Spinal cord (tissue), 10 donors: ENCODE data around the gene CDX1. TPM values are rescaled to one million over a fixed set of nuclear protein-coding genes. Genes with fewer than 3 reads are reported as not detected.
A peak's percentile ranks its signal among the peaks of the same experiment; 100 is the strongest.

Experiments used
- DNase-seq, 6 donors: peaks; one replicate each; pipeline versions ENCODE4 v3.0.0 to v3.0.0-alpha.2; 2013 to 2015; ENCODE audit warnings: low spot score in 6 of 6, low read depth in 4 of 6
- H3K27ac ChIP-seq: one replicate; pipeline ENCODE4 v1.5.1; 2013; ENCODE audit warnings: low read depth, low read length, control low read depth
- H3K27me3 ChIP-seq: one replicate; pipeline ENCODE4 v1.6.1; 2013; ENCODE audit warnings: low read length; ENCODE audit not compliant: control insufficient read depth, insufficient read depth
- H3K36me3 ChIP-seq: one replicate; pipeline ENCODE4 v1.6.1; 2013; ENCODE audit warnings: low read length; ENCODE audit not compliant: control insufficient read depth, insufficient read depth
- H3K4me1 ChIP-seq: one replicate; pipeline ENCODE4 v1.6.1; 2013; ENCODE audit warnings: low read length; ENCODE audit not compliant: control insufficient read depth, insufficient read depth
- H3K4me3 ChIP-seq: one replicate; pipeline ENCODE4 v1.5.1; 2013; ENCODE audit warnings: low read depth, low read length, control low read depth
- H3K9me3 ChIP-seq: one replicate; pipeline ENCODE4 v1.6.1; 2013; ENCODE audit warnings: low read length; ENCODE audit not compliant: control insufficient read depth, insufficient read depth
- whole genome bisulfite sequencing: methylation state at CpG from one replicate; pipeline ENCODE4 v1.1.5; 2013; ENCODE audit warnings: missing lambda C conversion rate; ENCODE audit not compliant: insufficient coverage; 5-methylcytosine and 5-hydroxymethylcytosine counted together
- polyA plus RNA-seq, 2 donors: library from polyadenylated mRNA; unstranded; fragments of 120-200 nt; gene quantifications; one replicate each; pipeline ENCODE4 v1.2.1, GENCODE V29; 2013; ENCODE audit not compliant: insufficient read length in 2 of 2
- total RNA-seq, 2 donors: library from RNA; depleted of rRNA in 1 of 2; stranded (reverse); fragments of 120-200 nt in 1 of 2; fragments of >200 nt in 1 of 2; gene quantifications; one replicate each; pipeline versions ENCODE4 v1.2.3 to v1.2.4, GENCODE V29; 2013 to 2014
- donor health status: healthy.

The CDX1 gene
- total and polyA plus RNA-seq, 4 donors: 0.28 TPM; not detected in 3

DNA sequence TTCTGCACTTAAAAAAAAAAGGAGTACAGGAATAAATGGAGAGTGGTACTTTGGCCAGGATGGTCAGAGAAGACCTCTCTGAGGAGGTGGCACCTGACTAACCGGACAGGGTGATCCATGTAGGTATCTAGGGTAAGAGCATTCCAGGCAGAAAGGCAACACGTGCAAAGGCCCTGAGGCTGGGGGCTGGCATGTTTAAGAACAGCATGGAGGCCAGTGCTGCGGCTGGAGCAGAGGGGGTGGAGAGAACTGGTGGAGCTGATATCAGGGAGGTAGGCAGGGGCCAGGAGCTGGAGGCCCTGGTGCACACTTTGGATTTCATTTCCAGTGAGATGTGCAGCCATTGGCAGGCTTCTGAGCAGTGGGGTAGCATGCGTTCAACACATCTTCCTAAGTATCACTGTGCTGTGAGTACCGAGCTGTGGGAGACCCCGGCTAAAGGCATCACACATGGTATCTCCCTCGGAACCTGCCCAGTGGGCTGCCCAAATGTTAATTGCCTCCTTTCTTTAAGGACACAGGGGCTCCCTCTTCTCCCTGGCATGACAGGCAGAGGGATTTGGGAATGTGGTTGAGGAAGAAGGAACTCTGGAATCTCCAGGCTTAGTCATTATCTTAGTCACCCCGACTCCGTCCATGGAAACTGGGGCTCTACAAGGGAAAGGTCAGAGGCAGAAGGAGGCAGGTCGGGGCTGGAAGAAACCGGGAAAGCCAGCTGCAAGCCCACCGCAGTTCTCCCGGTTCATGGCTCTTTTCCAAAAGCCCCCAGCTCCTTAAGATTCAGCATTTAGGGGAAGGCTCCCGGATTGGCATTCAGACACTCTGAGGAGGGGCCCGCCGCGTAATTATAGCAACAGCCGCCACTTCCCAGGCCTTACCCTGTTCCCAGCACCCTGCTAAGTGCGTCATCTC, 41.9 kb downstream of the CDX1 start:
- Histone ChIP-seq H3K27me3 (no peaks in the 10 kb centered on the region), H3K4me1 (peaks cover 21% of the 10 kb centered on the region), H3K9me3 (no peaks in the 10 kb centered on the region), H3K27ac (no peak overlapping the region), H3K4me3 (no peak overlapping the region), H3K36me3 (peaks cover 41% of the 10 kb centered on the region)
- peak in 1 of 6 donors; percentile 30 for DNase-seq
- 71% methylated on average over 11 of the region's 19 CpGs for WGBS

- Histone ChIP-seq H3K4me3 (no peak overlapping the region), H3K27ac (no peak overlapping the region), H3K4me1 (peaks cover 26% of the 10 kb centered on the region), H3K27me3 (no peaks in the 10 kb centered on the region), H3K36me3 (peaks cover 36% of the 10 kb centered on the region), H3K9me3 (no peaks in the 10 kb centered on the region)
- WGBS: 82% methylated on average over 21 of the region's 21 CpGs
- DNase-seq: no peak
Observed at GRCh38 chr5:150209099-150209635, 42.6 kb downstream of the CDX1 start.

GRCh38 chr5:150210644-150211043, 44.1 kb downstream of the CDX1 start:
- H3K27ac ChIP-seq: no peak overlapping the region
- H3K27me3 ChIP-seq: no peaks in the 10 kb centered on the region
- H3K4me1 ChIP-seq: peaks cover 32% of the 10 kb centered on the region
- peaks cover 24% of the 10 kb centered on the region for H3K36me3 ChIP-seq
- WGBS: 73% methylated on average over 3 of the region's 6 CpGs
- no peak for DNase-seq
- no peaks in the 10 kb centered on the region for H3K9me3 ChIP-seq
- H3K4me3 ChIP-seq: no peak overlapping the region

GRCh38 chr5:150211156-150212030, 44.8 kb downstream of the CDX1 start:
- DNase-seq: no peak
- Histone ChIP-seq H3K9me3 (no peaks in the 10 kb centered on the region), H3K27ac (no peak overlapping the region), H3K4me1 (peaks cover 32% of the 10 kb centered on the region), H3K36me3 (peaks cover 23% of the 10 kb centered on the region), H3K27me3 (no peaks in the 10 kb centered on the region), H3K4me3 (no peak overlapping the region)
- 62% methylated on average over 6 of the region's 15 CpGs for WGBS

GRCh38 chr5:150213530-150213929, 47.0 kb downstream of the CDX1 start:
- 83% methylated on average over 6 of the region's 6 CpGs for WGBS

GRCh38 chr5:150214289-150214688, 47.7 kb downstream of the CDX1 start:
- Histone ChIP-seq H3K4me1 (peaks cover 37% of the 10 kb centered on the region), H3K27ac (peak overlapping the region; percentile 1), H3K4me3 (no peak overlapping the region), H3K9me3 (no peaks in the 10 kb centered on the region), H3K27me3 (no peaks in the 10 kb centered on the region), H3K36me3 (peaks cover 15% of the 10 kb centered on the region)
- DNase-seq: peak in 1 of 6 donors; percentile 26
- 69% methylated on average over 5 of the region's 7 CpGs for WGBS

More at GRCh38 chr5:150213530-150213929, 47.0 kb downstream of the CDX1 start:
- no peak for DNase-seq
- H3K27me3 ChIP-seq: no peaks in the 10 kb centered on the region
- no peaks in the 10 kb centered on the region for H3K9me3 ChIP-seq
- H3K36me3 ChIP-seq: peaks cover 19% of the 10 kb centered on the region
- H3K27ac ChIP-seq: peak overlapping the region; percentile 25
- H3K4me1 ChIP-seq: peaks cover 42% of the 10 kb centered on the region
- no peak overlapping the region for H3K4me3 ChIP-seq

DNA sequence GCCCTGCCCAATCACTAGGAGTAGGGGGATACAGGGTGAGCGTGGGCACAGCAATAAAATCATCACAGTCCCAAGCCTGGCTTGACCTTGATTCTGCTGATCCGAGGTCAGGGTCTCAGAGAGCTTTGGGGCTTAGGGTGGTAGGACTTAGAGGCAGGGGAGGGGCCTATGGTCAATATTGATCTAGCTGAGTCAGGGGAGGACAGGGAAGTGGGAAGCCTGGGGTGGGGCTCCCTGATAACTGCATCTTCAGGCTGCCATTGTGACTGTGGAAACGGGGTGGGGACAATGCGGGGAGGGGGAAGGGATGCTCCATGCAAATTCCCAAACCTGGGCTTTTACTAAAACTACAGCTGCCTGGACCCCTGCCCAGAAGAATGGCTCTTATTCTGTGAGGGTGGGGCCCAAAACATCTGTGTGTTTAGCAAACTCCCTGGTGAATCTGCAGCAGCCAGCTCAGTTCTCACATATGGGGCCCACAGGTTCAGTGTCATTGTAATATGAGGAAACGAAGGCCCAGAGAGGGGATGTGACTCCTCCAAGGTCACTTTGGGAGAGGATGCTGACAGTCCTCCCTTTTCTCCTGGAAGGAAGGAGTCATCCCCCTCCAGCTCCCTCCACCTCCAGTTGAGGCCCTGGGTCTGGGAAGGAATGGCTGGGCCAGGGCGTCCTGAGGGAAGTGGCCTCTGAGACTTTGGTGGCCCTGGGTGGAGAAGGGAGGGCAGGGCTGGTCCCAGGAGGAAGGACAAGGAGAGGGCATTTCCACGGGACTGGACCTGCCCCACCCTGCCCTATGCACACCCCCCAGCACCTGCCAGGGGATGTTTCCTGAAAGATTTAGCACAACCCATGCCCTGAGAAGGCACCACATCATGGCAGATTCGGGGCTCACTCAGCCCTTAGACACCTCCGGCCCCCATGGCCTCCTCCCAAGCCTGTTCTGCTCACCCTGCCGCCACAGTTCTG, 49.7 kb downstream of the CDX1 start:
- Histone ChIP-seq H3K9me3 (no peaks in the 10 kb centered on the region), H3K4me1 (peaks cover 28% of the 10 kb centered on the region), H3K27me3 (no peaks in the 10 kb centered on the region), H3K27ac (no peak overlapping the region), H3K36me3 (peaks cover 9% of the 10 kb centered on the region), H3K4me3 (no peak overlapping the region)
- WGBS: 91% methylated on average over 5 of the region's 10 CpGs
- DNase-seq: no peak

DNA sequence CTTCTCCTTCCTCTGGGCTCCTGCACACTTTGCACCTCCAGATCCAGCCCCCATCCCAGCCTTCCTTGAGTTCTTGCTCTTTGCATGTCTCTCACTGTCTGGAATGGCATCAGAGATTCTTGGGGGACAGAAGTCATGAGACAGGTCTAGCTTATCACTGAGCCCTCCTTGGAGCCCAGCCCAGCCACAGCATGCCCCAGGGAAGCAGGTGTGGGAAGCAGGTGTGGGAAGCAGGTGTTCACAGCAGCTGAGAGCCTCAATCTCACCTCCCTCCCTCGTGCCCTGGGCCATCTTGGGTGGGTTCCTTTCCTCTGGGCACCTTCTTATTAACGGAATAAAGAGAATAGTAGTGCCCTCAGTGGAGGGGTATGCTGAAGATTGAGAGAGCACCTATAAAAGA, 50.5 kb downstream of the CDX1 start:
- DNase-seq: no peak
- H3K9me3 ChIP-seq: no peaks in the 10 kb centered on the region
- peaks cover 23% of the 10 kb centered on the region for H3K4me1 ChIP-seq
- H3K4me3 ChIP-seq: no peak overlapping the region
- no CpG with 5 or more reads among the region's 2 CpGs for WGBS
- no peak overlapping the region for H3K27ac ChIP-seq
- peaks cover 9% of the 10 kb centered on the region for H3K36me3 ChIP-seq
- no peaks in the 10 kb centered on the region for H3K27me3 ChIP-seq
